ENCODE measurements around the gene PSMD3. TPM values are rescaled to one million over a fixed set of nuclear protein-coding genes. Genes with fewer than 3 reads are reported as not detected.
A peak's percentile ranks its signal among the peaks of the same experiment; 100 is the strongest.

Gene PSMD3
- total RNA-seq (62.4 TPM), polyA plus RNA-seq (10 to 100 TPM; 47.9 to 51.0 (median 49.3) TPM)

DNA sequence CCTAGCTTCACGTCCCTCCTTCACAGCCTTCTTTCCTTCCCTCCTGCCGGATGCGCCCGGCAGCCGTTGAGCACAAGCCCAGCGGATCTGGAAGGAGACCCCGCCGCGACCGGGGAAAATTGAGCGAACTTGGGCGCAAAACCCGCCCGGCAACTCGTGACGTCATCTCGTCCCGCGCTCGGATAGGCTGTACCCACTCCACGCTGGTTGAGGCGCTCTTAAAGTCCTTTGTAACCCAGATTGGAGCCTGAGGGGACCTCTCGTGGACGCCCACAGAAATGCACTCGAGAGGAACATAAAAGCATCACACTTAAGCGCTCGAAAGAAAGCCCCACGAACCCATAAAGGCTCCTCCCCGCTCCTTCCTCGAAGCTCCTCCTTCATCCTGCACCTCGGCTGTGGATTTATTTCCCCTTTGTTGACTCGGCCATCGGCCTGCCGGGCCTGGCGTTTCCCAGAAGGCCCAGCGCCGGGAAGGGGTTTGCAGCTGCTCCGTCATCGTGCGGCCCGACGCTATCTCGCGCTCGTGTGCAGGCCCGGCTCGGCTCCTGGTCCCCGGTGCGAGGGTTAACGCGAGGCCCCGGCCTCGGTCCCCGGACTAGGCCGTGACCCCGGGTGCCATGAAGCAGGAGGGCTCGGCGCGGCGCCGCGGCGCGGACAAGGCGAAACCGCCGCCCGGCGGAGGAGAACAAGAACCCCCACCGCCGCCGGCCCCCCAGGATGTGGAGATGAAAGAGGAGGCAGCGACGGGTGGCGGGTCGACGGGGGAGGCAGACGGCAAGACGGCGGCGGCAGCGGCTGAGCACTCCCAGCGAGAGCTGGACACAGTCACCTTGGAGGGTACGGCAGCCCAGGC lies at the start of gene PSMD3:
Gene PSMD3 (plus strand): TSS at position 457 of the 856 bp plus-strand sequence. CDS start 164 bp downstream, at position 621.
- ATAC-seq (ENCODE audit: low read depth in 2 of 2) (peak; percentile 97 to 98), DNase-seq (peak; percentile 98 to 100 (median 99))
- Mint-ChIP-seq H3K27ac (peak within 1 kb of the TSS; percentile 93 to 97 (median 94)), H3K4me3 (peak within 1 kb of the TSS; percentile 91 to 98 (median 95)), H3K9me3 (no peaks in the 10 kb centered on the region), H3K4me1 (peaks cover 9 to 51% (median 30%) of the 10 kb centered on the region in 4 donors), H3K36me3 (peaks cover 3% of the 10 kb centered on the region), H3K27me3 (peaks cover 9% of the 10 kb centered on the region)
- Histone ChIP-seq H3K27ac (ENCODE audit: insufficient read depth, low read length, poor library complexity, severe bottlenecking) (peak within 1 kb of the TSS; percentile 96), H3K36me3 (ENCODE audit: control insufficient read depth, insufficient read depth, low read length) (peaks cover 18% of the 10 kb centered on the region), H3K4me3 (ENCODE audit: low read depth, low read length) (peak within 1 kb of the TSS; percentile 91), H3K9me3 (ENCODE audit: control insufficient read depth in 2 of 2, low read length in 2 of 2) (no peaks in the 10 kb centered on the region), H3K4me1 (ENCODE audit: control insufficient read depth, insufficient read depth, low read length, poor library complexity, severe bottlenecking) (peaks cover 26% of the 10 kb centered on the region), H3K27me3 (ENCODE audit: control insufficient read depth, insufficient read depth, low read length) (no peaks in the 10 kb centered on the region)

DNA sequence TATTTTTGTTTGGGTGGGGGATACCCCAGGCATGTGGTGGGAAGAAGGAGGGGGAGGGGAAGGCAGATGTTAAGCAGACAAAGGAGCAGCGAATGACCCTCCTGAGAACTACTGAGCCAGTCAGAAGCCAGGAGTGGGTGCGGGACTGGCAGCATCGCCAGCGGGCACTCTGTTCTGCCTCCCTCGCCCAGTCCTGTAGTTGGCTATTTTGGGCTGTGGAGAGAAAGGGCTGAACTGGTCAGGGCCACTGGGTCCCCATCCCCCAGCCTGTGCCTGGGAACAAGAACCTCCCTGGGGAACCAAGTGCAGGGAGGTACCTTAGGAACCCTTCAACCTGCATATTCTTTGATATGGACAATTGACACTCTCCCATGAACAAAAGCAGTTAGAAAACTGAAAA lies 46.7 kb upstream of the PSMD3 start:
- Mint-ChIP-seq H3K4me1 (peaks cover 0 to 2% (median 0%) of the 10 kb centered on the region in 4 donors), H3K9me3 (no peaks in the 10 kb centered on the region), H3K36me3 (no peaks in the 10 kb centered on the region)

DNA sequence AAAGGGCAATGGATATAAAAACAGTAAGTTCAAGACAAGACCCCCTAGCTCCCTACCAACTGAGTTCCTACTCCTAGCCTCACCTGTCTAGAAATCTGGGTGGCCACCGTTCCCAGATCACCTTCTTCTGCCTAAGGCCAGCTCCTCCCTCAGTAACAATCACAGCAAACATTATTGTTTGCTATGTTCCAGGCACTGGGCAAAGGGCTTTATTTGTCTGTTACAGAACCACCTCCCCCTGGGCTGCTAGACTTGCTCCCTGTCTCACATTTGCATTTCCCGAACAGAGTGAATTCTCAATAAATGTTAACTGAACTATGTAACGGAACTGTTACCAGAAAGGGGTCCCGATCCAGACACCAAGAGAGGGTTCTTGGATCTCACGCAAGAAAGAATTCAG lies 46.3 kb upstream of the PSMD3 start:
- no peak overlapping the region for H3K27ac ChIP-seq (ENCODE audit: insufficient read depth, low read length, poor library complexity, severe bottlenecking)
- Mint-ChIP-seq H3K4me1 (peaks cover 0 to 4% (median 1%) of the 10 kb centered on the region in 4 donors), H3K27me3 (no peaks in the 10 kb centered on the region), H3K4me3 (no peak overlapping the region), H3K9me3 (no peaks in the 10 kb centered on the region), H3K27ac (no peak overlapping the region), H3K36me3 (no peaks in the 10 kb centered on the region)
- no peaks in the 10 kb centered on the region for H3K36me3 ChIP-seq (ENCODE audit: control insufficient read depth, insufficient read depth, low read length)
- no peak overlapping the region for H3K4me3 ChIP-seq (ENCODE audit: low read depth, low read length)
- no peaks in the 10 kb centered on the region for H3K4me1 ChIP-seq (ENCODE audit: control insufficient read depth, insufficient read depth, low read length, poor library complexity, severe bottlenecking)
- no peak for ATAC-seq (ENCODE audit: low read depth in 2 of 2)
- no peak for DNase-seq
- no peaks in the 10 kb centered on the region for H3K9me3 ChIP-seq (ENCODE audit: control insufficient read depth in 2 of 2, low read length in 2 of 2)
- H3K27me3 ChIP-seq (ENCODE audit: control insufficient read depth, insufficient read depth, low read length) = no peaks in the 10 kb centered on the region

More for the DNA sequence above, 46.7 kb upstream of the PSMD3 start:
- H3K27ac Mint-ChIP-seq = no peak overlapping the region
- Histone ChIP-seq H3K4me1 (ENCODE audit: control insufficient read depth, insufficient read depth, low read length, poor library complexity, severe bottlenecking) (no peaks in the 10 kb centered on the region), H3K4me3 (ENCODE audit: low read depth, low read length) (no peak overlapping the region), H3K27ac (ENCODE audit: insufficient read depth, low read length, poor library complexity, severe bottlenecking) (no peak overlapping the region), H3K9me3 (ENCODE audit: control insufficient read depth in 2 of 2, low read length in 2 of 2) (no peaks in the 10 kb centered on the region), H3K36me3 (ENCODE audit: control insufficient read depth, insufficient read depth, low read length) (no peaks in the 10 kb centered on the region), H3K27me3 (ENCODE audit: control insufficient read depth, insufficient read depth, low read length) (no peaks in the 10 kb centered on the region)
- no peak for ATAC-seq (ENCODE audit: low read depth in 2 of 2)
- H3K4me3 Mint-ChIP-seq = no peak overlapping the region
- H3K27me3 Mint-ChIP-seq = no peaks in the 10 kb centered on the region
- no peak for DNase-seq

DNA sequence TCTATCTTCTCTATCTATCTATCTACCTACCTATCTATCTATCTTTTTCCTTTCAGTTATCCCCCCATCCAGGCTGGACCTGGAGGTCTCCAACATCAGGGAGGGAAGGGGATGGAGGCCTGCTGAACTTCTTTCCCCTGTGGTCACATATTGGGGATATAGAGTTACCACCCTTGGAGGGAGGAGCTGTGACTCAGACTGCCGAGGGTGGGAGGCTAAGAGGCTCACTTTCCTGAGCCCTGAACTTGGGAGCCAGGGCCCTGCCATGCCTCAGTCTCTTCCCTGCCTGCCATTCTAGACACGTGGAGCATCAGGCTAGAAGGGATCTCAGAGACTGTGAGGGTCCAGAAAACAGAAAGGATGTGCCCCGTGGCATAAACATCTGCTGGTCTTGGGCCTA lies 44.7 kb upstream of the PSMD3 start:
- Mint-ChIP-seq H3K36me3 (no peaks in the 10 kb centered on the region), H3K4me3 (no peak overlapping the region), H3K27me3 (no peaks in the 10 kb centered on the region), H3K9me3 (no peaks in the 10 kb centered on the region), H3K27ac (no peak overlapping the region), H3K4me1 (peaks cover 0 to 13% (median 8%) of the 10 kb centered on the region in 4 donors)
- ATAC-seq (ENCODE audit: low read depth in 2 of 2) (no peak), DNase-seq (no peak)
- Histone ChIP-seq H3K9me3 (ENCODE audit: control insufficient read depth in 2 of 2, low read length in 2 of 2) (no peaks in the 10 kb centered on the region), H3K4me1 (ENCODE audit: control insufficient read depth, insufficient read depth, low read length, poor library complexity, severe bottlenecking) (peaks cover 2% of the 10 kb centered on the region), H3K4me3 (ENCODE audit: low read depth, low read length) (no peak overlapping the region), H3K27ac (ENCODE audit: insufficient read depth, low read length, poor library complexity, severe bottlenecking) (no peak overlapping the region), H3K27me3 (ENCODE audit: control insufficient read depth, insufficient read depth, low read length) (no peaks in the 10 kb centered on the region), H3K36me3 (ENCODE audit: control insufficient read depth, insufficient read depth, low read length) (no peaks in the 10 kb centered on the region)

DNA sequence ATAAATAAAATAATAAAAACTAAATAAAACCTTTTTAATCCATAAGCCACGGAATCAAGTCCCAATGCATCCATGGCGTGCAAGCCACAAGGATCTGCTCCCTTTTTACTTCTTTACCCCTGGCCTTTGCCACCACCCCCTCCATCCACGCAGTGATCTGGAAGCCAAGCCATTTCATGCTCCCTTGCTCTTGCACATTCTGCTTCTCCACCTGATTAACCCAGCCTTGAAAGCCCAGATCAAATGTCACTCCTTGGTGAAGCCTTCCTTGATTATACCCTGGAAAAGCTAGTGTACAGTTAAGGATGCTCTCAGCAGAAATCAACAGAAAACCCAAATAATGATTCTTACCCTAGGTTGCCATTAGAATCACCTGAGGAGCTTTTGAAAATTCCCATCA lies 43.2 kb upstream of the PSMD3 start:
- ATAC-seq (ENCODE audit: low read depth in 2 of 2) (no peak), DNase-seq (no peak)
- peaks cover 2% of the 10 kb centered on the region for H3K4me1 ChIP-seq (ENCODE audit: control insufficient read depth, insufficient read depth, low read length, poor library complexity, severe bottlenecking)
- Mint-ChIP-seq H3K4me3 (no peak overlapping the region), H3K4me1 (peaks cover 0 to 19% (median 12%) of the 10 kb centered on the region in 4 donors), H3K27ac (no peak overlapping the region), H3K27me3 (no peaks in the 10 kb centered on the region), H3K36me3 (no peaks in the 10 kb centered on the region), H3K9me3 (no peaks in the 10 kb centered on the region)
- no peak overlapping the region for H3K4me3 ChIP-seq (ENCODE audit: low read depth, low read length)
- H3K36me3 ChIP-seq (ENCODE audit: control insufficient read depth, insufficient read depth, low read length) = no peaks in the 10 kb centered on the region
- no peaks in the 10 kb centered on the region for H3K27me3 ChIP-seq (ENCODE audit: control insufficient read depth, insufficient read depth, low read length)
- no peak overlapping the region for H3K27ac ChIP-seq (ENCODE audit: insufficient read depth, low read length, poor library complexity, severe bottlenecking)
- no peaks in the 10 kb centered on the region for H3K9me3 ChIP-seq (ENCODE audit: control insufficient read depth in 2 of 2, low read length in 2 of 2)

DNA sequence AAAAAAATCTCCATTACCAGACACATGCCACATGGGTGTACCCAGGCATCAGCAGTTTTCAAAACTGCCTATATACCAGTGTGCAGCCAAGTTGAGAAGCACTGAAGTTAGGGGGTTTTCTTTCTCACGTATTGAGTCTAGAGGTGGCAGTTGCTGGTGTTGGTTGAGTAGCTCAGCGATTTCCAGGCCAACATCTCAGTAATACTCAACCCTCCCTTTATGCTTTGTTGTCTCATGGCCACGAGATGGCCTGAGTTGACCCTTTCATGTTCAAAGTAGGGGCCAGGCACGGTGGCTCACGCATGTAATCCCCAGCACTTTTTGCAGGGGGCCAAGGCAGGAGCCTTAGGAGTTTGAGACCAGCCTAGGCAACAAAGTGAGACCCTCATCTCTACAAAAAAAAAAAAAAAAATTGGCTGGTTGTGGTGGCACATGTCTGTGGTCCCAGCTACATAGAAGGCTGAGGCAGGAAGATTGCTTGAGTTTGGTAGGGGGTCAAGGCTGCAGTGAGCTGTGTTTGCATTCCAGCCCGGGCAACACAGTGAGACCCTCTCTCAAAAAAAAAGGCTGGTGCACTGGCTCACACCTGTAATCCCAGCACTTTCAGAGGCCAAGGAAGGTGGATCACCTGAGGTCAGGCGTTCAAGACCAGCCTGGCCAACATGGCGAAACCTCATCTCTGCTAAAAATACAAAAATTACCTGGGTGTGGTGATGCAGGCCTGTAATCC lies 42.3 kb upstream of the PSMD3 start:
- no peaks in the 10 kb centered on the region for H3K9me3 ChIP-seq (ENCODE audit: control insufficient read depth in 2 of 2, low read length in 2 of 2)
- H3K36me3 ChIP-seq (ENCODE audit: control insufficient read depth, insufficient read depth, low read length) = no peaks in the 10 kb centered on the region
- no peaks in the 10 kb centered on the region for H3K27me3 ChIP-seq (ENCODE audit: control insufficient read depth, insufficient read depth, low read length)
- no peak overlapping the region for H3K27ac ChIP-seq (ENCODE audit: insufficient read depth, low read length, poor library complexity, severe bottlenecking)
- Mint-ChIP-seq H3K9me3 (no peaks in the 10 kb centered on the region), H3K36me3 (no peaks in the 10 kb centered on the region), H3K27me3 (no peaks in the 10 kb centered on the region), H3K27ac (no peak overlapping the region), H3K4me1 (peaks cover 0 to 19% (median 12%) of the 10 kb centered on the region in 4 donors), H3K4me3 (no peak overlapping the region)
- H3K4me1 ChIP-seq (ENCODE audit: control insufficient read depth, insufficient read depth, low read length, poor library complexity, severe bottlenecking) = peaks cover 2% of the 10 kb centered on the region
- DNase-seq (no peak), ATAC-seq (ENCODE audit: low read depth in 2 of 2) (no peak)
- H3K4me3 ChIP-seq (ENCODE audit: low read depth, low read length) = no peak overlapping the region

DNA sequence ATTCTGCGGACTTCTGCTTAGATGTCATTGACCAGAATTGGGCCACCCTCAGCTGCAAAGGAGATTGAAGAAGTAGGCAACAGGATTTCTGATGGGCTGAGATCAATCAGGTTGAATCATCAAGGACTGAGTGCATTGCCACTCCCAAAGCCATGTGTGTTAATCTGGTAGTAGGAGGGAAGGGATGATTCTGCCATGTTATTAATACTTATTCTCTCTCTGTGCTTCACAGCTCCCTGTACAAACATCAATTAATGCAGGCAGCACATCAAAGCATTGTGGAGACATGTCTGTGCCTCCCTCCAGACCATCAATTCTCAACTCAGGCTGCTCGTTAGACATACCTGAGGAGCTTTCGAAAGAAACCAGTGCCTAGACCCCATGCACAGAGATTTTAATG lies 41.5 kb upstream of the PSMD3 start:
- peak overlapping the region in 1 of 4 donors; percentile 6 for H3K4me3 Mint-ChIP-seq
- H3K27ac ChIP-seq (ENCODE audit: insufficient read depth, low read length, poor library complexity, severe bottlenecking) = no peak overlapping the region
- no peaks in the 10 kb centered on the region for H3K27me3 Mint-ChIP-seq
- H3K27me3 ChIP-seq (ENCODE audit: control insufficient read depth, insufficient read depth, low read length) = no peaks in the 10 kb centered on the region
- H3K4me1 Mint-ChIP-seq = peaks cover 0 to 19% (median 12%) of the 10 kb centered on the region in 4 donors
- peak overlapping the region in 2 of 3 donors; percentile 67 to 71 for H3K27ac Mint-ChIP-seq
- H3K36me3 ChIP-seq (ENCODE audit: control insufficient read depth, insufficient read depth, low read length) = no peaks in the 10 kb centered on the region
- H3K4me1 ChIP-seq (ENCODE audit: control insufficient read depth, insufficient read depth, low read length, poor library complexity, severe bottlenecking) = peaks cover 2% of the 10 kb centered on the region
- H3K36me3 Mint-ChIP-seq = no peaks in the 10 kb centered on the region
- DNase-seq (no peak), ATAC-seq (ENCODE audit: low read depth in 2 of 2) (no peak)
- H3K9me3 ChIP-seq (ENCODE audit: control insufficient read depth in 2 of 2, low read length in 2 of 2) = no peaks in the 10 kb centered on the region
- no peak overlapping the region for H3K4me3 ChIP-seq (ENCODE audit: low read depth, low read length)
- H3K9me3 Mint-ChIP-seq = no peaks in the 10 kb centered on the region
